ENCODE results near the gene PARD3.

The PARD3 gene

GRCh38 chr10:34191406-34191805 lies 623.7 kb downstream of the PARD3 start:
- no peak for DNase-seq

- no peak for DNase-seq
Observed at GRCh38 chr10:34190580-34190979, 624.5 kb downstream of the PARD3 start.

GRCh38 chr10:34189830-34190229 lies 625.3 kb downstream of the PARD3 start:
- DNase-seq: no peak

- no peak for DNase-seq
Observed at GRCh38 chr10:34188221-34188620, 626.9 kb downstream of the PARD3 start.

- no peak for DNase-seq
Observed at GRCh38 chr10:34187201-34187600, 627.9 kb downstream of the PARD3 start.

GRCh38 chr10:34186745-34187144 lies 628.4 kb downstream of the PARD3 start:
- DNase-seq: no peak

- no peak for DNase-seq
Observed at GRCh38 chr10:34185998-34186397, 629.1 kb downstream of the PARD3 start.

- DNase-seq: no peak
Observed at GRCh38 chr10:34184939-34185386, 630.1 kb downstream of the PARD3 start.

GRCh38 chr10:34184397-34184796 lies 630.7 kb downstream of the PARD3 start:
- no peak for DNase-seq

- DNase-seq: no peak
Observed at GRCh38 chr10:34183016-34183796, 631.9 kb downstream of the PARD3 start.

GRCh38 chr10:34181553-34182300 lies 633.4 kb downstream of the PARD3 start:
- no peak for DNase-seq

GRCh38 chr10:34180749-34181148 lies 634.3 kb downstream of the PARD3 start:
- DNase-seq: no peak

GRCh38 chr10:34179280-34179679 lies 635.8 kb downstream of the PARD3 start:
- DNase-seq: no peak

- DNase-seq: no peak
Observed at GRCh38 chr10:34178756-34179155, 636.3 kb downstream of the PARD3 start.

GRCh38 chr10:34178196-34178595 lies 636.9 kb downstream of the PARD3 start:
- no peak for DNase-seq

- DNase-seq: no peak
Observed at GRCh38 chr10:34177445-34177844, 637.7 kb downstream of the PARD3 start.

GRCh38 chr10:34176351-34176750 lies 638.7 kb downstream of the PARD3 start:
- DNase-seq: no peak

GRCh38 chr10:34175121-34175520 lies 640.0 kb downstream of the PARD3 start:
- no peak for DNase-seq

GRCh38 chr10:34172936-34173533 lies 642.1 kb downstream of the PARD3 start:
- no peak for DNase-seq

- peak; percentile 51 for DNase-seq
Observed at GRCh38 chr10:34171957-34172527, 643.1 kb downstream of the PARD3 start.

- DNase-seq: no peak
Observed at GRCh38 chr10:34169677-34170076, 645.4 kb downstream of the PARD3 start.

GRCh38 chr10:34169131-34169530 lies 646.0 kb downstream of the PARD3 start:
- DNase-seq: no peak

GRCh38 chr10:34168439-34168838 lies 646.7 kb downstream of the PARD3 start:
- no peak for DNase-seq

- no peak for DNase-seq
Observed at GRCh38 chr10:34166823-34167222, 648.3 kb downstream of the PARD3 start.
